ENCODE data around the gene PKNOX2. TPM values are rescaled to one million over a fixed set of nuclear protein-coding genes. Genes with fewer than 3 reads are reported as not detected.

The PKNOX2 gene
- total and polyA plus RNA-seq, 9 of the 15 experiments (the other 6 are each of a cell fraction or from before 2014, with no cell fraction given), result not detected

DNA sequence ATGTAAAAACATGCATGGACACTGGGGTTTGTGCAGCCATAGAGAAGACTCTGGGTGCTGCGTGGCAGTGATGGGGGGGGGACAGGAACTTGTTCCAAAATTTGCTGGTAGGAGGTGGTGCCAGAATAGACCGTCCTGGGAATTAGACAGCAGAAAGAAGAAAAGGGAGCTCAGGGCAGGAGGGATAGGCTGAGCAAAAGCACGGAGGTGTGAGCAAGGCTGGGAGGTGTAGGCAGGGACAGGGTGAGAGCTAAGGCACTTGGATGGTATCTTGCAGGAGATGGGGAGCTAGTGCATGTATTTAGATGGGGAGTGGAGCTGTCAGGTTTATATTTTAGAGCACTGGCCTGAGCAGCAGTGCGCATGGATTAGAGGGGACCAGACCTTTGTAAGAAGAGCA, 53.8 kb downstream of the PKNOX2 start:
- no peaks in the 10 kb centered on the region for H4K20me1 ChIP-seq (replicated peaks; ENCODE audit: control insufficient read depth, insufficient read depth, low read length)
- in situ Hi-C loops (cut with MboI), result loop anchor here (5.0 kb wide), 1 partner anchor 56 kb away; the partner anchor contains the start of gene PKNOX2
- 3% methylated on average over 4 of the region's 4 CpGs for WGBS (ENCODE audit: insufficient coverage, low coverage, missing lambda C conversion rate)
- H3K27ac ChIP-seq (ENCODE audit: extremely low read depth, low read depth, low read length), result no peak overlapping the region
- no peak overlapping the region for H3K4me2 ChIP-seq (ENCODE audit: insufficient read depth, low read length)
- H3K27me3 ChIP-seq (ENCODE audit: control insufficient read depth in 2 of 2, insufficient read depth in 2 of 2, low read length in 2 of 2), result peaks cover 35 to 78% of the 10 kb centered on the region in 2 experiments
- BruUV-seq (replicated peaks), result no TSS peak
- no peak for DNase-seq (ENCODE audit: extremely low read depth in 1 of 4, low spot score in 3 of 4)
- no peak for FAIRE-seq
- no peaks in the 10 kb centered on the region for H3K9me3 ChIP-seq (replicated peaks; ENCODE audit: control insufficient read depth, insufficient read depth, low read depth, low read length)
- H2AFZ ChIP-seq (ENCODE audit: low read depth, low read length), result no peak overlapping the region
- POLR2A ChIA-PET, result interaction anchor here (0.6 kb wide), 2 partner anchors 23 to 200 kb away, joined by 3 read pairs; no protein-coding TSS in a partner anchor
- TF ChIP-seq CHD1 (IDR thresholded peaks at IDR 0.05; ENCODE audit: low read length), result no peak
- TF ChIP-seq ZNF436 (CRISPR knock-in tag; IDR thresholded peaks at IDR 0.05), result no peak
- TF ChIP-seq SNIP1 (IDR thresholded peaks at IDR 0.05; ENCODE audit: low read depth), result no peak
- TF ChIP-seq, protein P1, sequence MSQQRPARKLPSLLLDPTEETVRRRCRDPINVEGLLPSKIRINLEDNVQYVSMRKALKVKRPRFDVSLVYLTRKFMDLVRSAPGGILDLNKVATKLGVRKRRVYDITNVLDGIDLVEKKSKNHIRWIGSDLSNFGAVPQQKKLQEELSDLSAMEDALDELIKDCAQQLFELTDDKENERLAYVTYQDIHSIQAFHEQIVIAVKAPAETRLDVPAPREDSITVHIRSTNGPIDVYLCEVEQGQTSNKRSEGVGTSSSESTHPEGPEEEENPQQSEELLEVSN (IDR thresholded peaks at IDR 0.05; ENCODE audit: borderline replicate concordance in 1 of 2, extremely low read depth in 1 of 2, insufficient read depth in 1 of 2, insufficient read length in 1 of 2, low read depth in 1 of 2, low read length in 1 of 2, poor library complexity in 1 of 2, severe bottlenecking in 1 of 2), result no peak
- no peak for TF ChIP-seq SMAD2 (IDR thresholded peaks at IDR 0.05; ENCODE audit: low read depth, low read length)
- TF ChIP-seq, protein P2, sequence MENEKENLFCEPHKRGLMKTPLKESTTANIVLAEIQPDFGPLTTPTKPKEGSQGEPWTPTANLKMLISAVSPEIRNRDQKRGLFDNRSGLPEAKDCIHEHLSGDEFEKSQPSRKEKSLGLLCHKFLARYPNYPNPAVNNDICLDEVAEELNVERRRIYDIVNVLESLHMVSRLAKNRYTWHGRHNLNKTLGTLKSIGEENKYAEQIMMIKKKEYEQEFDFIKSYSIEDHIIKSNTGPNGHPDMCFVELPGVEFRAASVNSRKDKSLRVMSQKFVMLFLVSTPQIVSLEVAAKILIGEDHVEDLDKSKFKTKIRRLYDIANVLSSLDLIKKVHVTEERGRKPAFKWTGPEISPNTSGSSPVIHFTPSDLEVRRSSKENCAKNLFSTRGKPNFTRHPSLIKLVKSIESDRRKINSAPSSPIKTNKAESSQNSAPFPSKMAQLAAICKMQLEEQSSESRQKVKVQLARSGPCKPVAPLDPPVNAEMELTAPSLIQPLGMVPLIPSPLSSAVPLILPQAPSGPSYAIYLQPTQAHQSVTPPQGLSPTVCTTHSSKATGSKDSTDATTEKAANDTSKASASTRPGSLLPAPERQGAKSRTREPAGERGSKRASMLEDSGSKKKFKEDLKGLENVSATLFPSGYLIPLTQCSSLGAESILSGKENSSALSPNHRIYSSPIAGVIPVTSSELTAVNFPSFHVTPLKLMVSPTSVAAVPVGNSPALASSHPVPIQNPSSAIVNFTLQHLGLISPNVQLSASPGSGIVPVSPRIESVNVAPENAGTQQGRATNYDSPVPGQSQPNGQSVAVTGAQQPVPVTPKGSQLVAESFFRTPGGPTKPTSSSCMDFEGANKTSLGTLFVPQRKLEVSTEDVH (IDR thresholded peaks at IDR 0.05; ENCODE audit: low read depth, partially characterized antibody), result no peak
- no peak for TF ChIP-seq CREBBP (IDR thresholded peaks at IDR 0.05; ENCODE audit: low read depth, low read length)
- no peak for TF ChIP-seq ZNF133 (CRISPR knock-in tag; IDR thresholded peaks at IDR 0.05)
- no peak for ATAC-seq
- no peaks in the 10 kb centered on the region for H3K4me1 ChIP-seq (replicated peaks in 1 of 2; ENCODE audit: control insufficient read depth in 2 of 2, insufficient read depth in 2 of 2, low read length in 2 of 2)
- CTCF ChIA-PET (ENCODE audit: low intra/inter-chr PET ratio), result no interaction called here
- no peaks in the 10 kb centered on the region for H3K9me1 ChIP-seq (ENCODE audit: control insufficient read depth, insufficient read depth, low read length)
- H3K4me3 ChIP-seq, result no peak overlapping the region
- no peaks in the 10 kb centered on the region for H3K79me2 ChIP-seq (ENCODE audit: control insufficient read depth, insufficient read depth, low read length)
- H3K36me3 ChIP-seq (ENCODE audit: control insufficient read depth, insufficient read depth, low read length), result no peaks in the 10 kb centered on the region
- no peak overlapping the region for H3K9ac ChIP-seq (ENCODE audit: insufficient read depth in 1 of 2, low read depth in 2 of 2, low read length in 2 of 2)
- intact Hi-C loops (cut with micrococcal nuclease), result no loop called here
